CD4-positive, CD25-positive, alpha-beta regulatory T cell (primary cell): Measurements from ENCODE around the gene KIF14. TPM values are rescaled to one million over a fixed set of nuclear protein-coding genes. Genes with fewer than 3 reads are reported as not detected.
"Not testable (repeated sequence)": the region's sequence is repeated elsewhere in the genome, so short reads cannot be mapped to it uniquely, and the experiment has no call there.

Experiments
- ATAC-seq, 2 donors: fragments of 150-1000 bp; cut with Tn5 transposase; one replicate each; pipeline ENCODE4 v1.10.0; 2021; ENCODE audit warnings: low read depth in 2 of 2, moderate number of reproducible peaks in 2 of 2, moderate library complexity in 1 of 2
- DNase-seq, 3 donors: peaks; one replicate each; pipeline versions ENCODE4 v3.0.0 to v3.0.0-alpha.2; 2012 to 2022; ENCODE audit warnings: mixed read lengths in 1 of 3
- H3K27ac ChIP-seq: one replicate; pipeline ENCODE4 v1.7.0; 2013; ENCODE audit warnings: mild to moderate bottlenecking, low read length; ENCODE audit not compliant: insufficient read depth, poor library complexity, severe bottlenecking
- H3K27me3 ChIP-seq: one replicate; pipeline ENCODE4 v1.7.0; 2013; ENCODE audit warnings: low read length; ENCODE audit not compliant: control insufficient read depth, insufficient read depth
- H3K36me3 ChIP-seq: one replicate; pipeline ENCODE4 v1.7.0; 2013; ENCODE audit warnings: mild to moderate bottlenecking, low read length, moderate library complexity; ENCODE audit not compliant: control insufficient read depth, insufficient read depth
- H3K4me1 ChIP-seq: 2 replicates; pipeline ENCODE4 v1.7.0; 2013; ENCODE audit warnings: mild to moderate bottlenecking, low read length; ENCODE audit not compliant: insufficient read depth, control insufficient read depth, poor library complexity, severe bottlenecking
- H3K4me3 ChIP-seq: one replicate; pipeline ENCODE4 v1.7.0; 2013; ENCODE audit warnings: low read depth, mild to moderate bottlenecking, low read length, moderate library complexity
- H3K9me3 ChIP-seq, 2 experiments: 1 replicate in 1 of 2; 2 replicates in 1 of 2; pipeline ENCODE4 v1.7.0; 2013; ENCODE audit warnings: low read length in 2 of 2, mild to moderate bottlenecking in 1 of 2, moderate library complexity in 1 of 2; ENCODE audit not compliant: control insufficient read depth in 2 of 2
- H3K27ac Mint-ChIP-seq, 3 donors: one replicate each; pipeline ENCODE4 v1.8.0; 2020 to 2022; ENCODE audit warnings: mild to moderate bottlenecking in 3 of 3, mixed read lengths in 3 of 3, moderate library complexity in 2 of 3
- H3K27me3 Mint-ChIP-seq: one replicate; pipeline ENCODE4 v1.8.0; 2022; ENCODE audit warnings: mild to moderate bottlenecking, mixed read lengths
- H3K36me3 Mint-ChIP-seq: one replicate; pipeline ENCODE4 v1.8.0; 2020; ENCODE audit warnings: mixed read lengths
- H3K4me1 Mint-ChIP-seq, 4 donors: one replicate each; pipeline ENCODE4 v1.8.0; 2020 to 2022; ENCODE audit warnings: mixed read lengths in 4 of 4, mild to moderate bottlenecking in 1 of 4
- H3K4me3 Mint-ChIP-seq, 4 donors: one replicate each; pipeline ENCODE4 v1.8.0; 2020 to 2022; ENCODE audit warnings: mild to moderate bottlenecking in 4 of 4, mixed read lengths in 4 of 4, moderate library complexity in 3 of 4
- H3K9me3 Mint-ChIP-seq, 7 donors: one replicate each; pipeline ENCODE4 v1.8.0; 2020 to 2022; ENCODE audit warnings: mixed read lengths in 7 of 7, mild to moderate bottlenecking in 3 of 7, moderate library complexity in 2 of 7
- polyA plus RNA-seq, 4 donors: library from polyadenylated mRNA; unstranded; fragments of 300-500 nt; fragmentation: Illumina TruSeq; gene quantifications; one replicate each; pipeline ENCODE4 v1.2.3, GENCODE V29; 2021
- total RNA-seq: library from RNA; stranded (reverse); gene quantifications from one replicate; pipeline ENCODE4 v1.2.3, GENCODE V29; 2022

Gene KIF14
- total and polyA plus RNA-seq, 5 donors from 2014 or later = 0.10 to 0.59 (median 0.21) TPM

DNA sequence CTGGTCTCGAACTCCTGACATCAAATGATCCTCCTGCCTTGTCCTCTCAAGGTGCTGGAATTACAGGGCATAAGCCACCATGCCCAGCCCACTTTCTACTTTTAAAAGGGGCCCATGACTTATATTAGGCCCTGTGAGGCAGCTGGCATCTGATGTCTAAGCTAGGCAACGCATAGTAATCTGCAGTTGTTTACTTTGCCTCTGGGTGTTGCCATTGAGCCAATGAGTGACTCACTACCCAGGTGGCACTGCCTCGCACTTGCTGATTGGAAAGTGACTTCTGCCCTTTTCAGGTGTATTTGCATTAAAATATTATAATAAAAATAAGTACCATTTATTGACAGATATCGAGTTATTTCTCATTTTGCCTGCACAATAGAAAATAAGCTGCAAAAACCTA, 84.9 kb downstream of the KIF14 start:
- no peaks in the 10 kb centered on the region for H3K9me3 Mint-ChIP-seq
- H3K27me3 Mint-ChIP-seq = peaks cover 15% of the 10 kb centered on the region
- H3K27me3 ChIP-seq = no peaks in the 10 kb centered on the region
- no peak overlapping the region for H3K4me3 Mint-ChIP-seq
- H3K36me3 ChIP-seq = no peaks in the 10 kb centered on the region
- H3K4me3 ChIP-seq = no peak overlapping the region
- peaks cover 0 to 10% (median 4%) of the 10 kb centered on the region in 4 donors for H3K4me1 Mint-ChIP-seq
- ATAC-seq (no peak), DNase-seq (peak in 1 of 3 donors; percentile 29)
- H3K27ac ChIP-seq = no peak overlapping the region
- peaks cover 0 to 1% of the 10 kb centered on the region in 2 experiments for H3K9me3 ChIP-seq
- H3K36me3 Mint-ChIP-seq = no peaks in the 10 kb centered on the region
- H3K27ac Mint-ChIP-seq = no peak overlapping the region
- H3K4me1 ChIP-seq = no peaks in the 10 kb centered on the region

DNA sequence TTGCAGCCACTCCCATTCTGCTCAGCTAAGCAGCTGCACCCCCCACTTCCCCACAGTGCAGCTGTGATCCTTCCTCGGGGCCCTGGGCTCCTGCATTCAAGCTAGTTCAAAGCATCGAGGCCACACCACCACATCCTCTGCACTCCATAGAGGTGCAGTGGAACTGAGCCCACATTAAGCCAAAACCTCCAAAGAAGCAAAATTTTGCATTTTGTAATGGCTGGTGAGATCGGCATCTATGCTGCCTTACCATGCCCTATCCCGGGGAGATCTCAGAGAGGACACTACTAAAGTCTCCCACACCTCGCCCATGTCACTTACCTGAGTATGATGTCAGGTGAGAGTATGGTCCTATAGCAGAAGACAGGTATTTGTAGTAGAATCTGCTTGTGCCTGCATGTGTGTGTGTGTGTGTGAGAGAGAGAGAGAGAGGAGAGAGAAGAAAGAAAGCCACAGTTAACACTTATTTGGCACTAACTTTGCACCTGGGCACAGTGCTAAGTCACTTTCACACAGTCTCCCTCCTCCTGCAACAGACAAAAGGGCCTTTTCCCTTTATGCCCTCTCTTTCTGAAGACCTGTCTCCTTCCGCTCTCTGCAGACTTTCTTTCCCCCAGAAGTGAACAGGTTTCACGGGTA, 89.8 kb downstream of the KIF14 start:
- H3K27me3 Mint-ChIP-seq = peaks cover 16% of the 10 kb centered on the region
- no peaks in the 10 kb centered on the region for H3K36me3 Mint-ChIP-seq
- H3K27me3 ChIP-seq = no peaks in the 10 kb centered on the region
- H3K4me3 ChIP-seq = peak overlapping the region; percentile 19
- peaks cover 0 to 22% (median 5%) of the 10 kb centered on the region in 4 donors for H3K4me1 Mint-ChIP-seq
- H3K27ac ChIP-seq = no peak overlapping the region
- no peaks in the 10 kb centered on the region for H3K9me3 ChIP-seq
- peak overlapping the region; percentile 22 to 63 (median 33) for H3K27ac Mint-ChIP-seq
- DNase-seq = peak in 2 of 3 donors; percentile 53 to 76
- no peaks in the 10 kb centered on the region for H3K4me1 ChIP-seq
- no peaks in the 10 kb centered on the region for H3K36me3 ChIP-seq
- peak; percentile 92 to 96 for ATAC-seq
- H3K4me3 Mint-ChIP-seq = peak overlapping the region in 2 of 4 donors; percentile 30 to 75
- no peaks in the 10 kb centered on the region for H3K9me3 Mint-ChIP-seq

DNA sequence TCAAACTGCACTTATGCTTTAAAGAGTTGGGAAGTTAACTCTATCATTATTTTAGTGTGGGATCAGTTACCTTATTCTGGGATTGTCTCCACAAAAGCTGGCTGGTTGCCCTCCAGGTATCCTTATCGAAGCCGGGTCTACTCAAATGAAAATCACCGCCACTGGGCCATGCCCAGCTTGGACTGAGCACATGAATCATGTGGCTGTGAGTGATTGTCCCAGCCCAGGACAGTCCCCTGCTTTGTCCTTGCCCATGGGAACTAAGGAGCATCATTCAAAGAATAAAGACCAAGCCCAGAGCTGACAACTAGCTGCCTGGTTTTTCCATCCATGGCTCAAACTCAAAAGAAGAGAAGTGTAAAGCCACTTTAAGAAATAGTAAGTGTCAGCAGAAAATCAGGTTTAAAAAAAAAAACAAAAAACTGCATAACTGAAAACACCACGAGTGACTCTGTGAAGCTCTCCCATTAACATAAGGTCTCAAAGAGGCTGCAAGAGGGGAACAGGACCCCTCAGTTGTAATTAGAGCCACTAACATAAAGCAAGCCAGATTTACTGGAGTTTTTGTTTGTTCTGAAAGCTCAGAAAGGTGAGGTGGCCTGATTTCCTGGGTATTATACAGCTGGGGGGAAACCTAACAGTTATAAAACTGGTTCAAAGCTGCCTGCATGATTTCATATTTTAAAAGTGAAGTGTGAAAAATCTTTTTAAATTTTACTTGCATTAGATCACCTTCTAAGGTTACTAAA, 91.5 kb downstream of the KIF14 start:
- Histone ChIP-seq H3K9me3 (no peaks in the 10 kb centered on the region), H3K36me3 (no peaks in the 10 kb centered on the region), H3K27me3 (no peaks in the 10 kb centered on the region), H3K4me3 (no peak overlapping the region), H3K27ac (no peak overlapping the region), H3K4me1 (no peaks in the 10 kb centered on the region)
- no peaks in the 10 kb centered on the region for H3K9me3 Mint-ChIP-seq
- no peaks in the 10 kb centered on the region for H3K36me3 Mint-ChIP-seq
- H3K27me3 Mint-ChIP-seq = peaks cover 20% of the 10 kb centered on the region
- no peak overlapping the region for H3K4me3 Mint-ChIP-seq
- DNase-seq (no peak), ATAC-seq (no peak)
- H3K27ac Mint-ChIP-seq = no peak overlapping the region
- peaks cover 0 to 22% (median 5%) of the 10 kb centered on the region in 4 donors for H3K4me1 Mint-ChIP-seq

DNA sequence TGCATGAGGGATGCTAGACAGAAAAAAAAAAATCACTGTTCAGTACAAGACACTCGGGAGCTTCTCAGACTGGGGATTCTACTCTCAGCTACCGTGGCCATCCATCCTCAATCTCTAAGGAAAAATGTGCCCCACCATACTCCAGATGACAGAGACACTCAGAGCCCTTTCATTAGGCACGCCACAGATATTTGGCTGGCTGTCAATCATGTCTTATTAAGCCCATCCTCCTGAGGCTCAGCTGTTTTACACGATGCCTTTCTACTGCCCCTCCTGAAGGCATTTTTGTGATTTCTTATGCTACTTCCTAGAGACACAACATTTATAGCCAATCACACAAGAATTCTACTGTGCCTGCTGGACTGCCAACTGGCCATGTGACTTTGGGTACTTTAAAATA, 92.9 kb downstream of the KIF14 start:
- Histone ChIP-seq H3K4me1 (no peaks in the 10 kb centered on the region), H3K9me3 (no peaks in the 10 kb centered on the region), H3K27ac (no peak overlapping the region), H3K27me3 (no peaks in the 10 kb centered on the region), H3K36me3 (no peaks in the 10 kb centered on the region), H3K4me3 (no peak overlapping the region)
- ATAC-seq (no peak), DNase-seq (no peak)
- Mint-ChIP-seq H3K4me1 (peaks cover 0 to 22% (median 5%) of the 10 kb centered on the region in 4 donors), H3K36me3 (no peaks in the 10 kb centered on the region), H3K27me3 (peaks cover 20% of the 10 kb centered on the region), H3K9me3 (no peaks in the 10 kb centered on the region), H3K27ac (no peak overlapping the region), H3K4me3 (no peak overlapping the region)

DNA sequence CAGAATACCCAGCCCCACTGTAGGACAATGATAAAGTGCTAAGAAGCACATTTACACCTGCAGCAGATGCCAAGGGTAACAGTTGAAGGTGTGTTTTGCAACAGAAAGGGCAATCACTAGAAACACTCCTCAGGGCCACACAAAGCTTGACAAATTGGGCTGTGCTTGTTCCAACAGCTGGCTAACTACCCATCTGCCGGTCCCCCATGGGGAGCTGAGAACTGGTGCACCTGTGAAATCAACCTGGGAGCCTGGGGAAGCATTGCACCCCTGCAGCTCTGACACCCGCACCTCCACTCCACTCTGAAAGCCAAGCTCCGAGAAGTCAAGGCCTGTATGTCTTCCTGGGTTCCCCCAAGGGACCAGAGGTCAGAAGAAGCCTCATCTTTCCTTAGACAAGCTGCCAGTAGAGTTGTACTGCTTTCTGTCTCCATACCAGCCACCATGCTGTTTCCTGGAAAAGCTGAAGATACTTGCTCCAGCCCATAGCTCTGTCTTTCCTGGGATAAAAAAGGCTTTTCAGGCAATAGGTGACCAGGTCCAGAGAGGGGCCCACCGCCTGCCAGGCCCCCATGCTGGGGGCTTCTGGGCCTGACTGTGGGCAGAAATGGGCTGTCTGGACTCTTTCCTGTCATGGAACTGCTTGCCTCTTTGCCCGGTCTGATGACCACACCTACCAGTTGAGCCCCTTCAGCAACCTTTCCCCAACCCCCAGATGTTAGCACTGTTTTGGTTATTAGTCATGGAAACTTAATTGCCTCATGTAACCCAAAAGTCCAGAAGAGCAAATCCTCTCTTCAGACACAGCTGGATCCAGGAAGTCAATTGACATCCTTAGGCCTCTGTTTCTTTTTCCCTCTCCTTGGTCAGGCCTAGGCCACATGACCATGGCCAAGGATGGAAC, 93.6 kb downstream of the KIF14 start:
- Histone ChIP-seq H3K9me3 (no peaks in the 10 kb centered on the region), H3K4me3 (no peak overlapping the region), H3K4me1 (no peaks in the 10 kb centered on the region), H3K36me3 (no peaks in the 10 kb centered on the region), H3K27ac (no peak overlapping the region), H3K27me3 (no peaks in the 10 kb centered on the region)
- Mint-ChIP-seq H3K4me1 (peaks cover 0 to 20% (median 5%) of the 10 kb centered on the region in 4 donors), H3K36me3 (no peaks in the 10 kb centered on the region), H3K27me3 (peaks cover 20% of the 10 kb centered on the region), H3K27ac (no peak overlapping the region), H3K9me3 (no peaks in the 10 kb centered on the region), H3K4me3 (no peak overlapping the region)
- ATAC-seq (no peak), DNase-seq (no peak)

DNA sequence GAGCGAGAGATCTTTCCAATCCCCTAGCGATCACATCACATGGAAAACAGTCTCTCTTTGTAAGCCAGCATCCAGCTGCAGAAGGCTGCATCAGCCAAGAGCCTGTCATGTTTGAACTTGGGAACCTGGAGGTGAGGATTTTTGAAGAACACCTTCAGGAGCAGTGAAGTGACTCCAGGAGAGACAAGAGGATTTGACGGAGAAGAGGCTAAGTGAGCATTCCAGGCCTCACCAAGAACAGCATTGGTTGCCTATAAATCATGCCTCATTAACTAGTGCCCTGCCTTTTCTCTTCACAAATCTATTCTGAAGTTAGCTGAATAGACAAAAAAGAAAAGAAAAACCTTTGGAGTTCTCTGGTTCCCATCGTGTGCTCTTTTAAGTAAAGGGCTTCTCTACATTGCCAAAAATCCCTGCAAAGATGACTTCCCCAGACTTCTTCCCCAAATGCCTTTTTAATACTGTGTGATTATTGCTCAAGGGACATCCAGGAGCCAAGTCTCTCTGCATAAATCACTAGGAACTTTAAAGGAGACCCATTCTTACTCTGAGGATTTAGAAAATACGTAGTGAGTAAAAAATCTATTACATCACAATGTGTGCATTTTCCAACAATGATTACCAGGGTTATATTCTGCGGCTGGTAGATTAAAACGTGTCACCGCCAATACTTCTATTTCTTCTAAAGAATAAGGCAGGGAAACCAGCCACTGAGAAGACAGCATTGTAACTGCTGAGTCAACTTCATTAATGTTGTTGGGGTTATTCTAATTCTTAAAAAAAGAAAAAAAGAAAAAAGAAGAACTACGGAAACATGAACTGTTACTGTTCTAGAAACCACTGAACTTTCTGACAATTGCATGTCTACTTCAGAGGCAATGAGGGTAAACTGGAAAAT, 95.2 kb downstream of the KIF14 start:
- no peaks in the 10 kb centered on the region for H3K27me3 ChIP-seq
- no peaks in the 10 kb centered on the region for H3K9me3 ChIP-seq
- H3K4me3 ChIP-seq = no peak overlapping the region
- H3K27ac ChIP-seq = no peak overlapping the region
- H3K36me3 ChIP-seq = no peaks in the 10 kb centered on the region
- peaks cover 22% of the 10 kb centered on the region for H3K27me3 Mint-ChIP-seq
- no peak overlapping the region for H3K27ac Mint-ChIP-seq
- DNase-seq = no peak
- no peak for ATAC-seq
- H3K4me1 Mint-ChIP-seq = peaks cover 0 to 9% (median 0%) of the 10 kb centered on the region in 4 donors
- H3K9me3 Mint-ChIP-seq = peaks cover 0 to 1% (median 0%) of the 10 kb centered on the region in 7 donors
- H3K36me3 Mint-ChIP-seq = no peaks in the 10 kb centered on the region
- no peaks in the 10 kb centered on the region for H3K4me1 ChIP-seq
- no peak overlapping the region for H3K4me3 Mint-ChIP-seq

DNA sequence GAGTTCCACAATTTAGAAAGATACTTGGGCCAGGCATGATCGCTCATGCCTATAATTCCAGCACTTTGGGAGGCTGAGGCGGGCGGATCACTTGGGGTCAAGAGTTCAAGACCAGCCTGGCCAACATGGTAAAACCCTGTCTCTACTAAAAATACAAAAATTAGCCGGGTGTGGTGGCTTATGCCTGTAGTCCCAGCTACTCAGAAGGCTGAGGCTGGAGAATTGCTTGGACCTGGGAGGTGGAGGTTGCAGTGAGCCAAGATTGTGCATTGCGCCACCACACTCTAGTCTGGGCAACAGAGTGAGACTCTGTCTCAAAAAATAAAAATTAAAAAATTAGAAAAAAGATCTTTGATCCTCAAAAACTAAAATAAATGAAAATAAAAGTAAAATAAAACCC, 96.0 kb downstream of the KIF14 start:
- not testable (repeated sequence) for H3K27me3 ChIP-seq, H3K36me3 Mint-ChIP-seq, H3K4me1 ChIP-seq, H3K4me3 Mint-ChIP-seq, H3K9me3 ChIP-seq, ATAC-seq, H3K27ac ChIP-seq, H3K9me3 Mint-ChIP-seq, H3K36me3 ChIP-seq, H3K4me3 ChIP-seq, H3K27ac Mint-ChIP-seq, H3K4me1 Mint-ChIP-seq, DNase-seq
- peaks cover 24% of the 10 kb centered on the region for H3K27me3 Mint-ChIP-seq
